ENCODE measurements around the gene ARID1A.

DNA sequence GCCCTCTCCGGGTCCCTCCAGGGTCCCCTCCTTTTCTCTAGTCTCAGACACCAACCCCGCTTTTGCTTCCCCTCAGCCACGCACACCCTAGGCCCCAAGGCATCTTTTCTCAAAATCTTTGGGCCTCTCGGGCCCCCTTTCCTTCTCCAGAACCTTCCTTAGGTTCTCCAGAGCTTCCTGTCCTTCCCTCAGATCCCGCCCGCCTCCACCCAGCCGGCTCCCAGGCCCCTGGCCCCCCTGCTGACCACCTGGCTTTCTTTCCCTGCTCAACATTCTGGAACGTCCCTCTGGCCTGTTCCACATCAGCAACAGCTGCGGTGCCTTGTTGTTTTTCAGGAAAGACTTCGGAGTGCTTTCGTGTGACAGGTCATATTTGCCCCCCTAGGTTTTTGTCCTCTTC lies 131.8 kb downstream of the ARID1A start:
- TF ChIP-seq TEAD4 (IDR thresholded peaks at IDR 0.05) (peak; percentile 27; the same call in 1 of the 2 replicates), TAF1 (IDR thresholded peaks at IDR 0.05; ENCODE audit: low read depth) (no peak), RAD21 (IDR thresholded peaks at IDR 0.05; ENCODE audit: low read depth) (no peak)
- TF ChIP-seq, protein P1, sequence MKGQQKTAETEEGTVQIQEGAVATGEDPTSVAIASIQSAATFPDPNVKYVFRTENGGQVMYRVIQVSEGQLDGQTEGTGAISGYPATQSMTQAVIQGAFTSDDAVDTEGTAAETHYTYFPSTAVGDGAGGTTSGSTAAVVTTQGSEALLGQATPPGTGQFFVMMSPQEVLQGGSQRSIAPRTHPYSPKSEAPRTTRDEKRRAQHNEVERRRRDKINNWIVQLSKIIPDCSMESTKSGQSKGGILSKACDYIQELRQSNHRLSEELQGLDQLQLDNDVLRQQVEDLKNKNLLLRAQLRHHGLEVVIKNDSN (IDR thresholded peaks at IDR 0.05), result no peak
- TF ChIP-seq, protein P2, sequence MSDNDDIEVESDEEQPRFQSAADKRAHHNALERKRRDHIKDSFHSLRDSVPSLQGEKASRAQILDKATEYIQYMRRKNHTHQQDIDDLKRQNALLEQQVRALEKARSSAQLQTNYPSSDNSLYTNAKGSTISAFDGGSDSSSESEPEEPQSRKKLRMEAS (IDR thresholded peaks at IDR 0.05), result 0 out of 2 replicates have a peak, but pooled peaks have one; percentile 28

Measured in Ishikawa (cell line).